Activated naive CD8-positive, alpha-beta T cell treated with anti-CD3 and anti-CD28 coated beads for 36 hours (primary cell): ENCODE results near the gene PHYHD1. TPM values are rescaled to one million over a fixed set of nuclear protein-coding genes. Genes with fewer than 3 reads are reported as not detected.
"Not testable (repeated sequence)": the region's sequence is repeated elsewhere in the genome, so short reads cannot be mapped to it uniquely, and the experiment has no call there.

Source experiments
- DNase-seq: peaks from one replicate; pipeline ENCODE4 v3.0.0; 2021
- H3K27ac Mint-ChIP-seq: one replicate; pipeline ENCODE4 v1.8.0; 2022; ENCODE audit warnings: mild to moderate bottlenecking, moderate library complexity, mixed read lengths
- H3K27me3 Mint-ChIP-seq: one replicate; pipeline ENCODE4 v1.8.0; 2022; ENCODE audit warnings: mild to moderate bottlenecking, mixed read lengths
- H3K36me3 Mint-ChIP-seq: one replicate; pipeline ENCODE4 v1.8.0; 2021; ENCODE audit warnings: mild to moderate bottlenecking, mixed read lengths
- H3K4me1 Mint-ChIP-seq: one replicate; pipeline ENCODE4 v1.8.0; 2021; ENCODE audit warnings: mixed read lengths
- H3K4me3 Mint-ChIP-seq: one replicate; pipeline ENCODE4 v1.8.0; 2022; ENCODE audit warnings: mild to moderate bottlenecking, moderate library complexity, mixed read lengths
- H3K9me3 Mint-ChIP-seq: one replicate; pipeline ENCODE4 v1.8.0; 2022; ENCODE audit warnings: mixed read lengths
- total RNA-seq, 2 experiments: library from RNA; stranded (reverse); gene quantifications; one replicate each; pipeline ENCODE4 v1.2.3, GENCODE V29; 2021

PHYHD1 gene
- total RNA-seq, 2 experiments from 2014 or later = 0.49 to 0.52 TPM

DNA sequence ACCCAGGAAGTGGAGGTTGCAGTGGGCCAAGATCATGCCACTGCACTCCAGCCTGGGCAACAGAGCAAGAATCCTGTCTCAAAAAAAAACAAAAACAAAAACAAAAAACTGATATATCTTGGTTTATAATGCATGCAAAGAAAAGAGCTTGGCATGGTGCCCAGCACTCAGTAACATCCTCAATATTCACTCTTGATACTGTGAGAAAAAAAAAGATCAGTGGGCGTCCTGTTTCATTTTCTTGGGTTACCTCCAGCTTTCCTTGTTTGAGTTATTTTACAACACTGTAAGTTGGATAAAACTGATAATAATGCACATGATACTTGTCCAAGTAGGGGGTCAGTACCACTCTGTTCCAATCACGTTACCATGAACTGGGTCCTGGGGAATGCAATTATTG lies 7.8 kb downstream of the PHYHD1 start:
- no peaks in the 10 kb centered on the region for H3K36me3 Mint-ChIP-seq
- H3K9me3 Mint-ChIP-seq = no peaks in the 10 kb centered on the region
- no peak for DNase-seq
- H3K4me1 Mint-ChIP-seq = peaks cover 7% of the 10 kb centered on the region
- no peak overlapping the region for H3K4me3 Mint-ChIP-seq
- H3K27me3 Mint-ChIP-seq = no peaks in the 10 kb centered on the region
- no peak overlapping the region for H3K27ac Mint-ChIP-seq

DNA sequence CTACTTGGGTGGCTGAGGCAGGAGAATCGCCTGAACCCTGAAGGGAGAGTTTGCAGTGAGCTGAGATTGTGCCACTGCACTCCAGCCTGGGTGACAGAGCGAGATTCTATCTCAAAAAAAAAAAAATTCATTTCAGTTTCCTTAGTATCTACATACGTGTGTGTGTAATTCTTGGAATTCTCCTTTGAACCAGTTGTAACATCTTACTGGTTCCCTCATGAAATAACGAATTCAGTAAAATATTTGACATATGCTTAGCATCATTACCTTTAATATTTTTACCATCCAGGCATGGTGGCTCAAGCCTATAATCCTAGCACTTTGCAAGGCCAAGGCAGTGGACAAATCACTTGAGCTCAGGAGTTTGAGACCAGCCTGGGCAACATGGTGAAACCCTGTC lies 8.8 kb downstream of the PHYHD1 start:
- DNase-seq = no peak
- H3K9me3 Mint-ChIP-seq = no peaks in the 10 kb centered on the region
- H3K27me3 Mint-ChIP-seq = no peaks in the 10 kb centered on the region
- no peaks in the 10 kb centered on the region for H3K36me3 Mint-ChIP-seq
- peaks cover 7% of the 10 kb centered on the region for H3K4me1 Mint-ChIP-seq
- no peak overlapping the region for H3K4me3 Mint-ChIP-seq
- no peak overlapping the region for H3K27ac Mint-ChIP-seq

DNA sequence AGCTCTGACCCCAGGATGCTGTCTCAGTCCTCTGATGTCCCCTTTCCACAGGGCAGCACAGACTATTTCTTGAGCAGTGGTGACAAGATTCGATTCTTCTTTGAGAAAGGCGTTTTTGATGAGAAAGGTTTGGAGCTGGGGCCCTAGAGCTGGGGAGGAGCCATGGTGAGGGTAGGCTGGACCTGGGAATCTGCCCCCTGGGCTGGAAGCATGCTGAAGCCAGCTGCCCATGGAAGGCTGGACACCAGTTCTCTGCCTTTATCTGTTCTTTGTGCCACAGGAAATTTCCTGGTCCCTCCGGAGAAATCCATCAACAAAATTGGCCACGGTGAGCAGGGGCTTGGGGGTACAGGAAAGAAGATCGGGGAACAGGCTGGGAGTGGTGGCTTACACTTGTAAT lies 12.9 kb downstream of the PHYHD1 start:
- DNase-seq = no peak
- H3K9me3 Mint-ChIP-seq = no peaks in the 10 kb centered on the region
- H3K27ac Mint-ChIP-seq = no peak overlapping the region
- no peak overlapping the region for H3K4me3 Mint-ChIP-seq
- no peaks in the 10 kb centered on the region for H3K36me3 Mint-ChIP-seq
- H3K27me3 Mint-ChIP-seq = no peaks in the 10 kb centered on the region
- no peaks in the 10 kb centered on the region for H3K4me1 Mint-ChIP-seq

DNA sequence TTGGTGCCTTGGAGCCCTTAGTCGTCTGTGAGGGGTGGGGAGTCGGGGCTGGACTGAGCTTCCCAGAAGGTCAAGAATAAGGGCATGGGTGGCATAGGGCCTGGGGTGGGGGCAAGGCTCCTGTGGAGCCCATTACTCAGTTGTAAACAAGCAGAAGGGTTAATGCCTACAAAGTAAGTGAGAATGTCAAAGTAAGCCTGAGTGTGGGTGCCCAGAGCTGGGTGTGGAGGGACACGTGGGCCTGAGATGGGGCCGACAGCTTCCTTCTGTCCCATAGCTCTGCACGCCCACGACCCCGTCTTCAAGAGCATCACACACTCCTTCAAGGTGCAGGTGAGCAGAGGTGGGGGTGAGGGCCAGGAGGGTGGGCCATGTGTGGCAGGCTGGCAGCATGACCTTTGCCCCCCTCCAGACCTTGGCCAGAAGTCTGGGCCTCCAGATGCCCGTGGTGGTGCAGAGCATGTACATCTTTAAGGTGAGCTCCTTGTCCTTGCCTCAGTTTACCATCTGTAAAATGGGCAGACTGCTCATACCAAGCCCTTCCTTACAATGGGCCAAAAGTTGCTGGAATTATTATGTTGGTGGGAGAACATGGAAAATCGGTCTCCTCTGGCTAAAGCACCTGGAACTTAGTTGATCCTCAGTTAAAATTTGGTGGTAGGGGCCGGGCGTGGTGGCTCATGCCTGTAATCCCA lies 15.5 kb downstream of the PHYHD1 start:
- no peak overlapping the region for H3K27ac Mint-ChIP-seq
- DNase-seq = no peak
- no peaks in the 10 kb centered on the region for H3K9me3 Mint-ChIP-seq
- no peaks in the 10 kb centered on the region for H3K36me3 Mint-ChIP-seq
- no peaks in the 10 kb centered on the region for H3K4me1 Mint-ChIP-seq
- H3K27me3 Mint-ChIP-seq = no peaks in the 10 kb centered on the region
- no peak overlapping the region for H3K4me3 Mint-ChIP-seq

DNA sequence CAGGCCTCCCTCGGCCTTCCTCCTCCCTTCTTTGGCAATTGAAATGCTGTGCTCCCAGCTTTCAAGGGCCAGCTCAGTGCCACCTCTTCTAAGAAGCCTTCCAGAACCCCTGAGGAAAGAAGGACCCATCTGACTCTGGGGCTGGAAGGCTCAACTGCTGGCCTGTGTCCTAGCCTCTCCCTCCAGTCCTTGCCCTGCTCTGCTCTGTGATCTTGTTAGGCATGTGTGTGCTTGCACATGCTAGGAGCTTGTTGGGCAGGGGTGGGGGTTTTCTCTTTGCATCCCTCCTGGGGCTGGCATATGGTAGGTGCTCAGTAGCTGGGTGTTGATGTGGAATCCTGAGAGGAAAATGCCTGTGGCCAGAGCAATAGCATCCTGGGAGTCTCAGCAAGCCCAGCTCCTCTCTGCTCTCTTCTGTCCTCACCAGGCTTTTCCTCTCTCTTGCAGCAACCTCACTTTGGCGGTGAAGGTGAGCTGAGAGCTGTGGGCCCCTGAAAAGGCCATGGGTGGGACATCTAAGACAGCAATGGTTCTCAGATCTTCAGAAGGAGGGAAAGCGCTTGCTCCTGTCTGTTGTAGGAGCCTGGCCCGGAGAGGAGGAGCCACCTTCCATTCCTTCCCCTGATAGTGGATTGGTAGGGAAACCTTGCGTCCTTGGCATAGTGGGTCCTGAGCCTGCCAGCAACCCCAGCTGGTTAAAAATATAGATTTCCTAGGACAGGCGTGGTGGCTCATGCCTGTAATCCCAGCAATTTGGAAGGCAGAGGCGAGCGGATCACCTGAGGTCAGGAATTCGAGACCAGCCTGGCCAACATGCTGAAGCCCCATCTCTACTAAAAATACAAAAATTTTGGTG lies 16.8 kb downstream of the PHYHD1 start:
- H3K27me3 Mint-ChIP-seq = no peaks in the 10 kb centered on the region
- no peak overlapping the region for H3K4me3 Mint-ChIP-seq
- H3K36me3 Mint-ChIP-seq = no peaks in the 10 kb centered on the region
- DNase-seq = no peak
- H3K27ac Mint-ChIP-seq = no peak overlapping the region
- no peaks in the 10 kb centered on the region for H3K4me1 Mint-ChIP-seq
- no peaks in the 10 kb centered on the region for H3K9me3 Mint-ChIP-seq

DNA sequence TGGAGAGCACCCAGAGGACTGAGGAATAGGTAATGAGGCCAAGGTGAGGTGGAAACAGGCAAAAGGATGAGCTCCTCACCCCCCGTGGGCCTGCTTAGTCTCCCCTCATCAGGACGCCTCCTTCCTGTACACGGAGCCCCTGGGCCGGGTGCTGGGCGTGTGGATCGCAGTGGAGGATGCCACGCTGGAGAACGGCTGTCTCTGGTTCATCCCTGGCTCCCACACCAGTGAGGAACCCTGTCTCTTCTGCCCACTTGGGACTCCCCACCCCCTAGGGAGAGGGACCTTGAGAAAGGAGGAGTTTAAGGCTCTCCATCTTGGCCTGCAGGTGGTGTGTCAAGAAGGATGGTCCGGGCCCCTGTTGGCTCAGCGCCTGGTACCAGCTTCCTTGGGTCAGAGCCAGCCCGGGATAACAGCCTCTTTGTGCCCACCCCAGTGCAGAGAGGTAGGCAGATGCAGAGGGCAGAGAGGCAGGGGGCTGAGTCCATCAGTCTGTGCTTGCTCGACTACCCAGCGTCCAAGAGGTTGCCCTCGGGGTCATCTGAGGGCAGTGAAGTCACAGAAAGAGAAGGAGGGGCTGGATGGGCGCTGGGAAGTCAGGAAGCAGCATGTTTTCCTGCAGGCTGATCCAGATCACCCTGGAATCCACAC lies 19.6 kb downstream of the PHYHD1 start:
- Mint-ChIP-seq H3K27me3 (no peaks in the 10 kb centered on the region), H3K27ac (no peak overlapping the region)

DNA sequence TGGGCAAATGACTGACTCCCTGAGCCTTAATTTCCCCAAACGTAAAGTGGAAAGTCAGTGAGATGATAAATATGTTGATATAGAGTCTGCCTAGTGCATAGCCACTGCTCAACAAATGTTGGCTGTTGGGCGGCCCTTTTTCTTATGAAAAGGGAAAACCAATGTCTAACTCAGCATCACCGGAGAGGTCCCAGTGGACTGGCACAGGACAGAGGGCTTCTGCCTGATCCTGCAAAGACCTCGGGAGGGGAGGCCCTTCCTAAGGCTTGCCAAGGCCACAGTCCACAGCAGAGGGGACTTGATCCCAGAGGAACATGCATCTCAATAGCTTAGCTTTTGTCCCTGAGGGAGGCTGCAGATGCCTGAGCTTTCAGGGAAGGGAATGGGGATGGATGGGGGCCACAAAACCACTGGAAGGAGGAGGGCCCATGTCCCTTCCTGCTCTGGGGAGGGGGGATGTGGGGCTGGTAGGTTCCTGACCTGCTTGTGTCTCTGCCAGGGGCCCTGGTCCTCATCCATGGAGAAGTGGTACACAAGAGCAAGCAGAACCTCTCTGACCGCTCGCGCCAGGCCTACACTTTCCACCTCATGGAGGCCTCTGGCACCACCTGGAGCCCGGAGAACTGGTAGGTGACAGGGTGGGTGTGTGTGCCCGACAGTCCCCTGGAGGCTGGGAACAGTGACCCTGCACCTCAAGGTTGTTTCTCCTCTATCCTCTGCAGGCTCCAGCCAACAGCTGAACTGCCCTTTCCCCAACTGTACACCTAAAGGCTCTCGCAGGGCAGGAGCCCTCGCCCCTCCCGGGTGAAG lies 20.4 kb downstream of the PHYHD1 start:
- peaks cover 5% of the 10 kb centered on the region for H3K4me1 Mint-ChIP-seq
- no peaks in the 10 kb centered on the region for H3K27me3 Mint-ChIP-seq
- H3K27ac Mint-ChIP-seq = no peak overlapping the region
- H3K4me3 Mint-ChIP-seq = no peak overlapping the region
- H3K9me3 Mint-ChIP-seq = no peaks in the 10 kb centered on the region
- peaks cover 9% of the 10 kb centered on the region for H3K36me3 Mint-ChIP-seq
- no peak for DNase-seq

More for the DNA sequence above, 19.6 kb downstream of the PHYHD1 start:
- DNase-seq = no peak
- Mint-ChIP-seq H3K36me3 (peaks cover 2% of the 10 kb centered on the region), H3K4me3 (no peak overlapping the region), H3K4me1 (no peaks in the 10 kb centered on the region), H3K9me3 (no peaks in the 10 kb centered on the region)

DNA sequence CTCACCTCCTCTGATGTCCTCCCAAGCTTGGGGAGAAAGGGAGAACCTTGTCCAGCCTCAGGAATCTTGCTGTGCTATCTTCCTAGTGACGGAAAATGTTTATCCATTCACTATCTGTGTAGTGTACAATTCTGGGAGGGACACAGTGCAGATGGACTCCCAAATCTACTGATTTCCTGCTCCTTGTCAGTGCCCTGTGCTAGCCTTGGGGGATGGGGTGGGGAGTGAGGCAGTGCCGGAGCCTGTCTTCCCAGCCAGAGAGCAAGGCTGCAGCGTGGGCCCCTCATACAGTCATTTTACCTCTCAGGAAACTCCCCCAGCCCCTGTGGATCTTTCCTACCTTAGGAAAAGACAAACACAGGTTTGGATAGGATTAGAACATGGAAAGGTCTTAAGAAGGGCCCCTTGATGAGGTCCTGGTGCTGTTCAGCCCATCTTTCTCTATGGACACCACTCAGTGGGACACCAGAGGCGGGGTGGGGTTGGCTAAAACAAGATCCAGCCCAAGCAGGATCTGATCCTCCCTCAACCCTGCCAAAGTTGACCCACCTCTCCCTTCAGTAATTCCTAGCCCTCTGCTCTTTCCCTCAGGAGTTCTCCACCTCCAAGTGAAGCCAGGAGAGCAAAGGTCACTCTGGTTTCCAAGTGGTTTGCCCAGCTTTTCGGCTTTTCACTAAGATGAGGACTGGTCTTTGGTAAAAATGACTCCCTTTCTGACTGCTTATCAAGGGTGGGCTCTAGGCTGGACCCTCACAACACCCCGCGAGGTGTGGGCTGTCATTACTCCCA lies 23.2 kb downstream of the PHYHD1 start:
- Mint-ChIP-seq H3K4me3 (no peak overlapping the region), H3K36me3 (peaks cover 19% of the 10 kb centered on the region), H3K4me1 (peaks cover 20% of the 10 kb centered on the region), H3K9me3 (no peaks in the 10 kb centered on the region), H3K27ac (no peak overlapping the region), H3K27me3 (no peaks in the 10 kb centered on the region)
- DNase-seq = no peak

DNA sequence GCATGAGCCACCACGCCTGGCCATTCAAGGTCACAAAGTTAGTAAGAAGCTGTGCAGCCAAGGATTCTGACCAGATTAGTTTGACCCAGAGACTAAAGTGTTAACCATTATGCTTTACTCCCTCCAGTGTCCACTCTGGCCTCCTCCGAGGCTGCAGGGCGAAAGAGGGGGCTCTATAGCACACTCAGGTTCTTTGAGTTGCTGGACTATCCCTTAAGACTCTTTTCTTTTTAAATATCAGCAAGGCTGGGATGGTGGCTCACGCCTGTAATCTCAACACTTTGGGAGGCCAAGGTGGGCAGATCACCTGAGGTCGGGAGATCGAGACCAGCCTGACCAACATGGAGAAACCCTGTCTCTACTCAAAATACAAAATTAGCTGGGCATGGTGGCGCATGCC lies 24.2 kb downstream of the PHYHD1 start:
- not testable (repeated sequence) for DNase-seq, H3K27ac Mint-ChIP-seq, H3K27me3 Mint-ChIP-seq, H3K9me3 Mint-ChIP-seq, H3K4me3 Mint-ChIP-seq
- Mint-ChIP-seq H3K4me1 (peaks cover 20% of the 10 kb centered on the region), H3K36me3 (peaks cover 23% of the 10 kb centered on the region)

DNA sequence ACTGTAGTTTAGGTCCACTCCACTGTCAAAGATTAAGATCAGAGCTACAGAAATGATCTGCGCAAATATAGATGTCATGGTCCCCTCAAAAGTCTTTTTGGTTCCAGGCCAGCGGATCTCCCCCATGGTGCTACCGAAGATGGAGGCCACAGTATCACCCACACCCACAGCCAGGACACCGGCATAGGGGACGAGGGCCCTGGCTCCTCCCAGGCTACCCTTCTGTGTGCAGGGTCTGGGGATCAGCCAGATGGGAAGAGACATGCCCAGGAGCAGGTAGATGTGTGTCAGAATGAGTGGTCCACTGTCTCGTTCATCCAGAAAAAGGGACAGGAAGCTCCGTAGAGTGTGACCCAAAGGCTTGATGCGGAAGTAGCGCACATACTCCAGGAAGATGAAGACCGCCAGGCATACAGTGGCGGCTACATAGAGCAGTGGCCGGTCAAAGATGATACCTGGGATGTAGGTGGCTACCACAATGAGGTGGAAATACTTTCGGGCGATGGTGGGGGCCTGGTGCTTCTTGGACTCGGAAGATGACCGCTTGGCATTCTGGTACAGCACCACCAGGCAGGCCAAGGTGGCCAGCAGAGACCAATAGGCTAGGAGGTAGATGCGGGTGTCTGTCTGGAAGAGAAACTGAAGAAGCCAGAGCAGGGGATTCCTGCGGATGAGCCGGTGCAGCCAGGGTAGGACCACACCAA lies 25.2 kb downstream of the PHYHD1 start:
- H3K27me3 Mint-ChIP-seq = no peaks in the 10 kb centered on the region
- H3K4me3 Mint-ChIP-seq = peak overlapping the region; percentile 97
- H3K4me1 Mint-ChIP-seq = peaks cover 20% of the 10 kb centered on the region
- peaks cover 26% of the 10 kb centered on the region for H3K36me3 Mint-ChIP-seq
- DNase-seq = no peak
- peak overlapping the region; percentile 98 for H3K27ac Mint-ChIP-seq
- H3K9me3 Mint-ChIP-seq = no peaks in the 10 kb centered on the region

DNA sequence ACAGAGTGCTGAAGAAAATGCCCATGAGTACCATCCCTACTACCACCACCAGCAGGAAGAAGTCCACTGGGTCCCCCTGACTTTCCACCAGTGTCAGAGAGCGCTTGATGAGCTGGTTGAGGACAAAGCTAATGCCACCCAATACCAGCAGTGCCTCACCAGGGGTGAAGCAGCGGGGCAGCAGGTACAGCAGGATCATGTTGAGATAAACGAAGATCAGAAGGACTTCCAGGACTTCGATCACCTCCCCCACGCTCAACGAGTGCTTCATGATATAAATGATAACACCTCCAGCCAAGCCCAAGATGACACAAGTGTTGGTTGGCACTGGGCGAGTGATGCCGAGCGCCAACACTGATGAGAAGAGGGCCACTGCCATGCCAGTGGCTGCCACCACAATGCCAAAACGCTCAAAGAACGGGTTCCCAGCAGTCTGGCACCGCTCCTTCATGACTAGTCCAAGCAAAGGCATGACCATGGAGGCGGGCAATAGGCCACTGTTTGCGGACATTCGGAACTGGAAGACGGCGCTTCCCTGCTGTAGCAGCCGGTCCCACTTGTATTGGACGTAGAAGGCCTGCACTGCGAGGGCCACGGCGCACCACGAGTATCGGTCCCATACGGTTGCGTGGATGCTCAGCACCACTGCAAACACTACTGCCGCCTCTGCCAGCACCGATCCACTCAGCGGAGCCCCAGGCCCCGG lies 25.9 kb downstream of the PHYHD1 start:
- peaks cover 28% of the 10 kb centered on the region for H3K36me3 Mint-ChIP-seq
- H3K27me3 Mint-ChIP-seq = no peaks in the 10 kb centered on the region
- H3K4me1 Mint-ChIP-seq = peaks cover 22% of the 10 kb centered on the region
- DNase-seq = peak; percentile 32
- peak overlapping the region; percentile 97 for H3K4me3 Mint-ChIP-seq
- no peaks in the 10 kb centered on the region for H3K9me3 Mint-ChIP-seq
- peak overlapping the region; percentile 98 for H3K27ac Mint-ChIP-seq

DNA sequence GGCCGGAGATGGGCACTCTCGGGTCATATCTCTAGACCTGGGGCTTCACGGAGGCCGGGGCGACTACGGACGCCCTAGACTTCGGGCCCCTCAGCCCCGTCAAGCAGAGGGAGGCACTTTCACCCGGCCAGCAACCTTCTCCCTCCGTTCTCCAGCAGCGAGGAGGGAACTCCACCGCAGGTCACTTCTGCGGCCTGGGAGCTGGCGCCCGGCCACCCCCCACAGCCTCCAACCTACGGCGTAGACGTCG lies 26.4 kb downstream of the PHYHD1 start:
- DNase-seq = no peak
- Mint-ChIP-seq H3K27me3 (no peaks in the 10 kb centered on the region), H3K9me3 (no peaks in the 10 kb centered on the region), H3K4me3 (peak overlapping the region; percentile 97), H3K4me1 (peaks cover 22% of the 10 kb centered on the region), H3K36me3 (peaks cover 28% of the 10 kb centered on the region), H3K27ac (peak overlapping the region; percentile 98)

DNA sequence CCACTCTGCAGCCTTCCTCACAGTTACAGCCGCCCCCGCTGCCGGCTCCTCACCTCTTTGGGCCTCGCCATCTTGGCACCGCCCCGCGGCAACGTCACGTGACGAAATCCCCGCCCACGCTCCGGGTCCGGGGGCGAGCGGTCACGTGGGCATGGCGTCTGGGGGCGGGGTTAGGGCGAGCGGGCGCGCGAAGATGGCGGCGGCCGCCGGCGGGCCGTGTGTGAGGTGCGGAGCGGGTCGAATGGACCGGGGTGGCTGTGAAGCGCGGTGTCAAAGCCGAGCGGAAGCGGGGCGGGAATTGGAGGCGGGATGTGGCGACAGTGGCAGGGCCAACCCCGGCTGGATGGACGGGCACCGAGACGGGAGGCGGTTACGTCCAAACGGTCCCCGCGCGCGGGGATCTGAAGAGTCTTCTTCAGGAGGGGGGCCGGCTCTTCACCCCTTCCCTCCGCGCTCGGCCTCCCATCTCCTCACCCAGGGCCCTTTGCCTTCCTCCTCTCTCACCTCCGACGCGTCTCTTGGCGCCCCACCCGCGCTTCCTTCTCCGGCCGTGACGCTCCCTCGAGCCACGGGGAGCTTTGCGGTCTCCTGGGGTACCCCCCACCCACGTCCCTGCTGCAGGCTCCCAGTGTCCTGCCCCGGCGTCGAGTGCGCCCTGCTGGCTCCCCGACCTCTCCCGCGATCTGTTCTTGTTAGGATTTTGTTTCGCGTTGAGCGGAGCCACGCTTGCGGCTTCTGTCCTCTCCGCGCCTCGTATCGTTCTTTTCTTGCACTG lies 26.9 kb downstream of the PHYHD1 start, which contains the start of the genes DOLK and NUP188:
DOLK (minus strand) TSS at position 77 of the 775 bp plus-strand sequence. CDS start 300 bp downstream, outside the sequence.
NUP188 (plus strand) TSS at position 173 of the 775 bp plus-strand sequence; CDS start at position 194, 21 bp downstream.
- Mint-ChIP-seq H3K27ac (peak within 1 kb of the TSS; percentile 98), H3K4me1 (peaks cover 25% of the 10 kb centered on the region), H3K27me3 (no peaks in the 10 kb centered on the region), H3K36me3 (peaks cover 29% of the 10 kb centered on the region), H3K9me3 (no peaks in the 10 kb centered on the region), H3K4me3 (peak within 1 kb of the TSS; percentile 97)
- DNase-seq = peak; percentile 100
